ENCODE data around the gene DPP6.

- no peak for TF ChIP-seq POLR2A (IDR thresholded peaks at IDR 0.05; ENCODE audit: low read length)
- TF ChIP-seq GATA1 (IDR thresholded peaks at IDR 0.05; ENCODE audit: low read depth, low read length), result no peak
These were observed 620.6 kb downstream of the DPP6 start for GRCh38 chr7:154672659-154673415.
